Measurements from ENCODE around the gene KRT71. TPM values are rescaled to one million over a fixed set of nuclear protein-coding genes. Genes with fewer than 3 reads are reported as not detected.

KRT71 gene
- total RNA-seq, 1 experiment from 2014 or later = not detected

DNA sequence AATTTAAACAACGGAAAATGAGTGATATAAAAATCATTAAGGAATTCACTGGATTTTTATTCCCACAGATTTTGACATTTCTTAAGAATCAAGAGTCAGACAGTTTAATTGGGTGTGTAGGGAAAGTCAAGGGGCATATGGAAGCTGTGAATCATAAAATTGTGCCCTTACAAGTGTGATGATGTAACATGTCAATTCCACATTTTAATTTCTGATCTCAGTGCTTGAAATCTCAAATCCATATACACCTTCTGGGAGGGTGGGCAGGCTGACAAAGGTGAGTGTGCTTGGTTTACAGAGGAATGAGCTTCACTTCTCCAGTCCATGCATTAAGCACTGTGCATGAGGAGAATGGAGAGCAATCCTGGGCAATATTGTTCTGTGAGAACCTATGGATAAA lies 58.8 kb downstream of the KRT71 start:
- Histone ChIP-seq H3K9me3 (ENCODE audit: control insufficient read depth, insufficient read depth, low read depth, low read length) (no peaks in the 10 kb centered on the region), H3K27me3 (ENCODE audit: control insufficient read depth, insufficient read depth, low read length) (peaks cover 9% of the 10 kb centered on the region; the same call in 1 of the 2 replicates), H3K4me3 (ENCODE audit: low read depth in 2 of 2, low read length in 2 of 2) (no peak overlapping the region), H3K36me3 (ENCODE audit: control insufficient read depth, insufficient read depth, low read length) (no peaks in the 10 kb centered on the region), H3K4me1 (ENCODE audit: control insufficient read depth, insufficient read depth, low read length) (no peaks in the 10 kb centered on the region), H3K27ac (ENCODE audit: low read length) (no peak overlapping the region)
- BruUV-seq (replicated peaks) = no TSS peak
- in situ Hi-C loops (cut with HindIII; ENCODE audit: low pct_unique_long_range_greater_than_20kb, low sequenced_read_pairs) = no loop called here
- CTCF ChIA-PET = no interaction called here
- POLR2A ChIA-PET = no interaction called here
- no peak for TF ChIP-seq SIN3A (IDR thresholded peaks at IDR 0.05; ENCODE audit: borderline replicate concordance, insufficient read depth, low read depth, low read length)
- TF ChIP-seq CTCF (IDR thresholded peaks at IDR 0.05) = no peak
- TF ChIP-seq POLR2AphosphoS5 (IDR thresholded peaks at IDR 0.05; ENCODE audit: low read depth, low read length) = no peak
- no peak for TF ChIP-seq REST (IDR thresholded peaks at IDR 0.05; ENCODE audit: insufficient read depth in 1 of 2, low read depth in 2 of 2, low read length in 1 of 2)
- TF ChIP-seq TCF7L2 (IDR thresholded peaks at IDR 0.05; ENCODE audit: low read depth, low read length) = no peak
- ATAC-seq (no peak), DNase-seq (ENCODE audit: low read depth, low spot score) (no peak)
- intact Hi-C loops (cut with micrococcal nuclease; ENCODE audit: unreplicated experiment) = no loop called here

Other genes starting within 250 kb of the KRT71 start
- 0.28 TPM for gene KRT83, start 231.7 kb downstream of the KRT71 start, total RNA-seq (2021; ENCODE audit: unreplicated experiment)
- not detected for gene KRT85, start 185.7 kb downstream of the KRT71 start, total RNA-seq (2021; ENCODE audit: unreplicated experiment)
- not detected for gene KRT84, start 167.5 kb downstream of the KRT71 start, total RNA-seq (2021; ENCODE audit: unreplicated experiment)
- not detected for gene KRT82, start 146.8 kb downstream of the KRT71 start, total RNA-seq (2021; ENCODE audit: unreplicated experiment)
- 0.15 TPM for gene KRT75, start 118.8 kb downstream of the KRT71 start, total RNA-seq (2021; ENCODE audit: unreplicated experiment)
- gene KRT6B, start 101.0 kb downstream of the KRT71 start, total RNA-seq (2021; ENCODE audit: unreplicated experiment) = not detected
- not detected for gene KRT6C, start 79.3 kb downstream of the KRT71 start, total RNA-seq (2021; ENCODE audit: unreplicated experiment)
- not detected for gene KRT6A, start 59.9 kb downstream of the KRT71 start, total RNA-seq (2021; ENCODE audit: unreplicated experiment)
- not detected for gene KRT5, start 32.8 kb downstream of the KRT71 start, total RNA-seq (2021; ENCODE audit: unreplicated experiment)
- not detected for gene KRT74, start 20.7 kb upstream of the KRT71 start, total RNA-seq (2021; ENCODE audit: unreplicated experiment)
- not detected for gene KRT72, start 48.3 kb upstream of the KRT71 start, total RNA-seq (2021; ENCODE audit: unreplicated experiment)
- gene KRT73, start 65.4 kb upstream of the KRT71 start, total RNA-seq (2021; ENCODE audit: unreplicated experiment) = not detected
- 0.33 TPM for gene KRT2, start 99.1 kb upstream of the KRT71 start, total RNA-seq (2021; ENCODE audit: unreplicated experiment)
- gene KRT1, start 127.3 kb upstream of the KRT71 start, total RNA-seq (2021; ENCODE audit: unreplicated experiment) = not detected
- not detected for gene KRT77, start 150.4 kb upstream of the KRT71 start, total RNA-seq (2021; ENCODE audit: unreplicated experiment)
- gene KRT76, start 224.2 kb upstream of the KRT71 start, total RNA-seq (2021; ENCODE audit: unreplicated experiment) = not detected
- gene KRT3, start 243.0 kb upstream of the KRT71 start, total RNA-seq (2021; ENCODE audit: unreplicated experiment) = not detected

All from Panc1 (cell line).